Brain microvascular endothelial cell (primary cell): ENCODE measurements around the gene FLT3.

ENCODE experiments used
- DNase-seq: peaks from one replicate; pipeline ENCODE4 v3.0.0-alpha.2; 2020
- H3K27ac ChIP-seq: fragments of 250-450 bp; sonication (Bioruptor Pico); 2 replicates; pipeline ENCODE4 v1.5.1; 2020; ENCODE audit warnings: mild to moderate bottlenecking, moderate library complexity
- H3K27me3 ChIP-seq: fragments of 250-450 bp; sonication (Bioruptor Pico); replicated peaks from 2 replicates; pipeline ENCODE4 v1.5.1; 2020; ENCODE audit warnings: mild to moderate bottlenecking
- H3K36me3 ChIP-seq: fragments of 250-450 bp; sonication (Bioruptor Pico); replicated peaks from 2 replicates; pipeline ENCODE4 v1.5.1; 2020; ENCODE audit warnings: mild to moderate bottlenecking
- H3K4me3 ChIP-seq: 2 replicates; pipeline ENCODE4 v1.5.1; 2011; ENCODE audit warnings: low read depth, mild to moderate bottlenecking, control low read depth, low read length, moderate library complexity
- in situ Hi-C: cut with HindIII; loops from 2 replicates; pipeline ENCODE4 v1.10.0; 2017; ENCODE audit warnings: low sequenced_read_pairs, low pct_ligation_motif_present
- TF ChIP-seq, protein P1 (sequence below): IDR thresholded peaks from 2 replicates; pipeline ENCODE4 v1.5.1; 2011; ENCODE audit warnings: low read depth, mild to moderate bottlenecking, moderate library complexity, low read length, control low read depth, inconsistent platforms; ENCODE audit errors: missing control alignments

Gene FLT3

DNA sequence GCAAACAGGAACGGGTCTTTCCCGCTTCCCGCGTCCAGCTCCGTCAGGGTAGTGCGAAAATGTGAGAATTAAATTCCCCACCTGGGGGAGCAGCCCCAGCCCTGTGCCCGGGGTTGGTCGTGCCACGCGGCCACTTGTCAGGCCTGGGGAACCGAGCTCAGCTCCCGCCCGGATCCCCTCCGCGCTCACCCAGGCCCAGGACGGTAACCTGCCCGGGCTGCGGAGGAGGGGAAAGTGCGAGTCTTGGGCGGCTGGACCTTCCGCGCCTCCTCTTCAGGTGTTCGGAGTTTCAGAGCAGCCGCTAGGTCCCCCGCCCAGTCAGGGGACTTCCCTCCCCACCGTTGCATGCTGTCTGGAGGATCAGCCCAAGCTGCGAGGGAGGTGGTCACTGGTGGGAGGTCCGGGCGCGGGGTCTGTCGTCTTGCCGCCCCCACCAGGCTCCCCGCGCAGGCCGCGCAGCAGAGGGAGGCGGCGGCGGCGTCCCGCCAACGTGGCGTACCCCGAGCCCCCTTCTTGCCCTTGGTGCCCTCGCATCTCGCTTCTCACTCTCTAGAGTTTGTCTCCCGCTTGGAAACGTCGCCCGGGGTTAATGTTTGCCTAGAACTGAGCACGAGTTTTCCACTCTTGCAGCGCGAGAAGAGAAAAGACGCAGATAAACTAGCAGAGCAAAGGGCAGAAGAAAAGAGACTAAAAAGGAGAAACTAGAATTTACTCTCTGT is 119.9 kb downstream of the FLT3 start:
- DNase-seq: no peak
- in situ Hi-C loops: no loop called here
- peaks cover 76% of the 10 kb centered on the region for H3K27me3 ChIP-seq
- TF ChIP-seq, protein P1, sequence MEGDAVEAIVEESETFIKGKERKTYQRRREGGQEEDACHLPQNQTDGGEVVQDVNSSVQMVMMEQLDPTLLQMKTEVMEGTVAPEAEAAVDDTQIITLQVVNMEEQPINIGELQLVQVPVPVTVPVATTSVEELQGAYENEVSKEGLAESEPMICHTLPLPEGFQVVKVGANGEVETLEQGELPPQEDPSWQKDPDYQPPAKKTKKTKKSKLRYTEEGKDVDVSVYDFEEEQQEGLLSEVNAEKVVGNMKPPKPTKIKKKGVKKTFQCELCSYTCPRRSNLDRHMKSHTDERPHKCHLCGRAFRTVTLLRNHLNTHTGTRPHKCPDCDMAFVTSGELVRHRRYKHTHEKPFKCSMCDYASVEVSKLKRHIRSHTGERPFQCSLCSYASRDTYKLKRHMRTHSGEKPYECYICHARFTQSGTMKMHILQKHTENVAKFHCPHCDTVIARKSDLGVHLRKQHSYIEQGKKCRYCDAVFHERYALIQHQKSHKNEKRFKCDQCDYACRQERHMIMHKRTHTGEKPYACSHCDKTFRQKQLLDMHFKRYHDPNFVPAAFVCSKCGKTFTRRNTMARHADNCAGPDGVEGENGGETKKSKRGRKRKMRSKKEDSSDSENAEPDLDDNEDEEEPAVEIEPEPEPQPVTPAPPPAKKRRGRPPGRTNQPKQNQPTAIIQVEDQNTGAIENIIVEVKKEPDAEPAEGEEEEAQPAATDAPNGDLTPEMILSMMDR: no peak
- H3K27ac ChIP-seq: no peak overlapping the region
- H3K4me3 ChIP-seq: no peak overlapping the region
- H3K36me3 ChIP-seq: no peaks in the 10 kb centered on the region

DNA sequence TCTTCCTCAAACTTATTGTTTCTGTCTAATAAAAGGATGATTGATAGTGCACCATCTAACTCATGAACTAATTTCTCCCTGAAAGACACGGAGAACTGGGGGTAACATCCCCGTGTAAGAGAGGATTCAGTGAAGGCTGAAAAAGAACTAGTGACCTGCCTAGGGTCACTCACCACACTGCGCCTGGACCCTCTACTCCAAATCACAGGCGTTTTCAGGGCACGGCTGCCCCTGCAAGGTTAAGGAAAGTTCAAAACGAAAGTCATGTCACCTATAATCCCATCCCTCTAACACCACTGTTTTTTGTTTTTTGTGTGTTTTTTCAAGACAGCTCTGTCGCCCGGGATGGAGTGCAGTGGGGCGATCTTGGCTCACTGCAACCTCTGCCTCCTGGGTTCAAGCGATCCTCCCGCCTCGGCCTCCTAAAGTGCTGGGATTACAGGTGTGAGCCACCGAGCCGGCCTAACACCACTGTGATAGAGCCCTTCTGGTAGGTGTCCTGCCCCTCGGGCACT is 120.6 kb downstream of the FLT3 start:
- H3K4me3 ChIP-seq: no peak overlapping the region
- in situ Hi-C loops: no loop called here
- no peak for DNase-seq
- H3K27me3 ChIP-seq: peaks cover 82% of the 10 kb centered on the region
- no peaks in the 10 kb centered on the region for H3K36me3 ChIP-seq
- no peak overlapping the region for H3K27ac ChIP-seq
- TF ChIP-seq, protein P1: no peak

DNA sequence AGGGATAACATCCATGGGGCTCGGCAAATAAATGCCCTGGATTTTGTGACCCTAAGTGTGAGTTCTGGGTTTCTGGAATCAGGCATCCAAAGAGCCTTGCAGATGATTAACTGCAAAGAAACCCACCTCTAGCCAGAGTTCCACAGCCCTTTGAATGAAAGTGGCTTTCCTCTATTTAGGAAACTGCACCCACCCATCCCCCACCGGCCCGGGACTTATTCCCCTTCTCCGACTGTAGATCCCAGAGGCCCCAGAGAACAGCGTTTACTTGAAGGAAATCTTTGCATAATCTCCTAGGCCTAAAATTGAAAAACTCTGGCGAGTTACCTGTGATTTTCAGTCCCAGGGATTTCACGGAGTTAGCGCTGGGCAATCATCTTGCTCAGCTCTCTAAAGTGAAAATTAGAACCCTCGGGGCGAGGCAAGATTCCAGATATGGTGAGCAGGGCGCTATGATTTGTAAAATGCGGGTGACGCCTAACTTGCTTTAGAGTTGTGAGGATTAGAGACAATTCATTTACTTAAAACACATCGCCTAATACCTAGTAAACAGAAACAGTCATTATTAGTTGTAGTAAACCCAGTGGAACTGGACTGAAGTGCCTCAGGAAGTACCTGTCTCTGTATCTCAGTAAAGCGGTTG is 121.3 kb downstream of the FLT3 start:
- peaks cover 89% of the 10 kb centered on the region for H3K27me3 ChIP-seq
- no peaks in the 10 kb centered on the region for H3K36me3 ChIP-seq
- in situ Hi-C loops: no loop called here
- no peak for DNase-seq
- TF ChIP-seq, protein P1: no peak
- no peak overlapping the region for H3K4me3 ChIP-seq
- H3K27ac ChIP-seq: no peak overlapping the region

DNA sequence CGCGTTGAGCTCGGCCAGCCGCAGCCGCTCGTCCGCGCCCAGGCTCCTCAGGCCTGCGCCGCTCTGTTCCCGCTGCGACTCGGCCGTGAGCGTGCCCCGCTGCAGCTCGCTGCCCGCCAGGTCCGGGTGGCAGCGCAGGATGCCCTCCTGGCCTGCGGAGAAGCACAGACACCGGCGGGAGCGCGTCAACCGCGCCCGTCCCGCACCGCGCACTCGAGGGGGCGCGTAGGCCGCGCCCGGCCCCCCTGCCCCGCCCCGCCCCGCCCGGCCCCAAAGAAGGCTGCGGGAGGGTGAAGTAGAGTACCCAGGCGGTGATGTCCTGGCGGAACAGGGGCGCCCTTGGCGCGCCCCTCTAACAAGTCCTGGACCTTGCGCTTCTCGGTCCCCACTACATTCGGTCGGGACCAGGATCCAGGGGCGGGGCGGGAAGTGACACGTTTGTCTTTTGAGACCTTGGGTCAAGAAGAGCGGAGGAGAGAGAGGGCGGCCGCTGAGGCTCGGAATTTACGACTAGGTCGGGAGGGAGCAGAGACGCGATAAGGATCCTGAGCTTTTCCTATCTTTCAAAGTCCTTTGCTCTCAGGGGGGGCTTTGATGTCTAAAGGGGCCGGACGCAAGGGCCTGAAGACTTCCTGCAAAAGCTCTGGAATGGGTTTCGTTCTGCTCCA is 121.9 kb downstream of the FLT3 start:
- H3K27ac ChIP-seq: no peak overlapping the region
- in situ Hi-C loops: no loop called here
- no peak for DNase-seq
- H3K27me3 ChIP-seq: peaks cover 96% of the 10 kb centered on the region
- TF ChIP-seq, protein P1: no peak
- H3K36me3 ChIP-seq: no peaks in the 10 kb centered on the region
- H3K4me3 ChIP-seq: no peak overlapping the region

DNA sequence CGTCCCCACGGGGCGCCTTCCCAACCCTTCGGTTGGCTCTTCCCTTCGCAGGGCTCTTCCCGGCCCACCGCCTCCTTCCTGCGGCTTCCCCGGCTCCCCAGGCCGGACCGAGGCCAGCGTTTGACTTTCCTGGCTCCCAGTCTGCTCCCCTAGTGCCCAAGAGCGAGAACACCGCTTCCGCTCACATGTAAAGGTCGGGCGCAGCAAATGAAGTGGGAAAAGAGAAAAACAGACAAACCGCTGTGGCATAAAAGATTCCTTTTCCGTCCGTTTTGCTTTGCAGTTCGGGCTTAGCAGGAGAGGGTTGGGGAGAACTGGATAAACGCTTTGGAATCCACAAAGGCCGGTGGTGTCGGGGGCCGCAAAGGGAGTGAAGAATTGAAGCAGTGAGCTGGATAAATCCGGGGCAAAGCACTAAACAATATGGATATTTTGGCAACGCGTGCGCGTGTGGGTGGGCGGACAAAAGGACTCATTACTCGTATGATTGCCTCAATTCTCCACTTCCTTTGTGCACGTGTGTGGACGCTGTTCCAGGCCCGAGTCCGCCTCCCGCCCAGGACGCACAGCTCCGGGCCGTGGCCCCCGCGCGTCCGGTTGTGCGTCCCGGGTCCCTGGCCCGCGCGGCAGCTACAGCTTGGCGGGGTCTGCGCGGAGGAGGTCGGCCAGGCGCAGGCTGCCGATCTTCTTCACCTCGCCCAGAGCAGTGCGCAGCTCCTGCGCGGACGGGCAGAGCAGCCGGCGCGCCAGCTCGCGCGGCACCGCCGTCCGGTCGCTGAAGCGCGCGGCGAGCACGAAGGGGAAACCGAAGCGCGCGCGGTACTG is 122.7 kb downstream of the FLT3 start:
- no peak for DNase-seq
- TF ChIP-seq, protein P1: no peak
- Histone ChIP-seq H3K27me3 (peaks cover 96% of the 10 kb centered on the region), H3K27ac (no peak overlapping the region), H3K4me3 (no peak overlapping the region), H3K36me3 (no peaks in the 10 kb centered on the region)
- in situ Hi-C loops: no loop called here
